D721Med (cell line): Measurements from ENCODE around the gene RNASE13.

Experiments
- DNase-seq: peaks from one replicate; pipeline ENCODE4 v3.0.0; 2011; ENCODE audit warnings: low spot score; ENCODE audit not compliant: insufficient read length
- FAIRE-seq: peaks from 2 replicates; lab custom pipeline; 2011; peaks lifted over from hg19 to GRCh38; lab: Jason Lieb, UNC
- CTCF ChIP-seq: IDR thresholded peaks from 2 replicates; pipeline ENCODE4 v1.5.1; 2012; ENCODE audit warnings: mild to moderate bottlenecking, control low read depth; ENCODE audit not compliant: insufficient read depth; ENCODE audit errors: missing control alignments

Gene RNASE13

GRCh38 chr14:21034707-21035106, at the start of gene RNASE13:
TSS of gene RNASE13 (minus strand) at chr14:21034807. CDS start at chr14:21034288, 519 bp downstream.
- FAIRE-seq (no peak), DNase-seq (no peak)
- no peak for TF ChIP-seq CTCF

GRCh38 chr14:21084396-21084795, 49.8 kb upstream of the RNASE13 start:
- DNase-seq (no peak), FAIRE-seq (no peak)
- TF ChIP-seq CTCF, result no peak

GRCh38 chr14:21083565-21084325, 49.1 kb upstream of the RNASE13 start:
- FAIRE-seq, result no peak

GRCh38 chr14:21081521-21082142, 47.0 kb upstream of the RNASE13 start:
- FAIRE-seq (no peak), DNase-seq (no peak)
- no peak for TF ChIP-seq CTCF

More at GRCh38 chr14:21083565-21084325, 49.1 kb upstream of the RNASE13 start:
- DNase-seq, result no peak
- TF ChIP-seq CTCF, result no peak

- TF ChIP-seq CTCF, result no peak
- DNase-seq, result no peak
- no peak for FAIRE-seq
Observed at GRCh38 chr14:21078726-21079125, 44.1 kb upstream of the RNASE13 start.

GRCh38 chr14:21078287-21078686, 43.7 kb upstream of the RNASE13 start:
- no peak for TF ChIP-seq CTCF
- FAIRE-seq (no peak), DNase-seq (no peak)

- DNase-seq (no peak), FAIRE-seq (no peak)
- TF ChIP-seq CTCF, result no peak
Observed at GRCh38 chr14:21077672-21078071, 43.1 kb upstream of the RNASE13 start.
